Measurements from ENCODE around the gene PODN.

Gene PODN

DNA sequence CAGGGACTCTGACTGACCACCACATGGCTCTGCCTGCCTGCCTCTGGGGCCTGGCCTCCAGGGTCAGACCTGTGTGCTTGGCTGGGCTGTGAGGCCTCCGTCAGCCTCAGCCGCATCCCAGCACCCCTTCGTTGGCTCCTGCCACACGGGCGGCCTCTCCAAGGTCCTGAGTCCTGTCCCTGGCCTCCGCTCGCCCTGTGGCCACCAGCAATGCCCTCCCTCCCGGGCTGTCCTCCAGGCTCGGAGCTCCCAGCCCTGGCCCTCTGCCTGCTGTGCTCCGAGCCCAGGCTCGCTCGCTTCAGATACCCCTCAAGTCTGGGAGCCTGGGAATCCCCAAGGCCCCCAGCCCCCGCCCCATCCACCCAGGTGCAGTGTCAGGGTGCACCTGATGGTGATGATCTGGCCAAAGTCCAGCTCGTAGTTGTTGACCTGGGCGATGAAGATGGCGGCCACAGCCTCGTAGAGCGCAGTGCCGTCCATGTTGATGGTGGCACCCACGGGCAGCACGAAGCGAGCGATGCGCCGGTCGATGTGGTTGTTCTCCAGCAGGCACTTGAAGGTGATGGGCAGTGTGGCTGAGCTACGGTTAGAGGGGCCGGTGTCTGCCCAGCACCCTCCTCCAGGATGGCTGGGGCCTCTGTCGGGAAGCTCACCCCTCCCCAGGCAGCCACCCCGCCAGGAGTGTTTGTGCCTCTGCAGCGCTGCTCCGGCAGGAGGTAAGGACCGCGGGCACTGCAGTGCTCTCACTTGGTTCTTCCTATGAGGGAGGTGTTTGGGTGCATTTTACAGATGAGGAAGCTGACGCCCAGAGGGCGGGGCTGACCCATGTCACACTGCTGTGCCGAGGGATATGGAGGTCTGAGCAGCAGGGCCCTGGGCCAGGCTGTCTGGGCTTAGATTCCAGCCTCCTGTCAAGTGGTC is 28.5 kb downstream of the PODN start:
- no peaks in the 10 kb centered on the region for H3K79me1 ChIP-seq (ENCODE audit: low read length)
- no peak overlapping the region for H3K9ac ChIP-seq (ENCODE audit: low read length)
- H2AK5ac ChIP-seq (ENCODE audit: low read length): no peak overlapping the region
- H3K4me2 ChIP-seq (ENCODE audit: low read length): no peak overlapping the region
- H4K5ac ChIP-seq (ENCODE audit: low read length): no peak overlapping the region
- no peaks in the 10 kb centered on the region for H3K27me3 ChIP-seq (ENCODE audit: insufficient read depth, low read length, poor library complexity)
- H3K56ac ChIP-seq (ENCODE audit: low read length): no peak overlapping the region
- H3K18ac ChIP-seq (ENCODE audit: low read length): no peak overlapping the region
- no peak overlapping the region for H3K4ac ChIP-seq (ENCODE audit: low read depth, low read length)
- H3K79me2 ChIP-seq (ENCODE audit: control insufficient read depth, insufficient read depth, low read length): no peaks in the 10 kb centered on the region
- H3K27ac ChIP-seq (ENCODE audit: low read depth, low read length): no peak overlapping the region
- WGBS (ENCODE audit: extremely low coverage, insufficient coverage, low lambda C conversion rate): no CpG with 5 or more reads among the region's 37 CpGs
- H3K4me1 ChIP-seq (ENCODE audit: control insufficient read depth, low read depth, low read length): no peaks in the 10 kb centered on the region
- no peak overlapping the region for H2BK15ac ChIP-seq (replicated peaks; ENCODE audit: low read depth)
- H3K4me3 ChIP-seq (ENCODE audit: low read length): no peak overlapping the region
- H2BK120ac ChIP-seq (ENCODE audit: low read depth, low read length): no peak overlapping the region
- no peak overlapping the region for H4K8ac ChIP-seq (ENCODE audit: low read depth, low read length)
- H2BK5ac ChIP-seq (ENCODE audit: low read length): no peak overlapping the region
- no peak for DNase-seq
- H3K36me3 ChIP-seq (ENCODE audit: control insufficient read depth, insufficient read depth, low read length): no peaks in the 10 kb centered on the region
- H3K23ac ChIP-seq (ENCODE audit: low read length): no peak overlapping the region

DNA sequence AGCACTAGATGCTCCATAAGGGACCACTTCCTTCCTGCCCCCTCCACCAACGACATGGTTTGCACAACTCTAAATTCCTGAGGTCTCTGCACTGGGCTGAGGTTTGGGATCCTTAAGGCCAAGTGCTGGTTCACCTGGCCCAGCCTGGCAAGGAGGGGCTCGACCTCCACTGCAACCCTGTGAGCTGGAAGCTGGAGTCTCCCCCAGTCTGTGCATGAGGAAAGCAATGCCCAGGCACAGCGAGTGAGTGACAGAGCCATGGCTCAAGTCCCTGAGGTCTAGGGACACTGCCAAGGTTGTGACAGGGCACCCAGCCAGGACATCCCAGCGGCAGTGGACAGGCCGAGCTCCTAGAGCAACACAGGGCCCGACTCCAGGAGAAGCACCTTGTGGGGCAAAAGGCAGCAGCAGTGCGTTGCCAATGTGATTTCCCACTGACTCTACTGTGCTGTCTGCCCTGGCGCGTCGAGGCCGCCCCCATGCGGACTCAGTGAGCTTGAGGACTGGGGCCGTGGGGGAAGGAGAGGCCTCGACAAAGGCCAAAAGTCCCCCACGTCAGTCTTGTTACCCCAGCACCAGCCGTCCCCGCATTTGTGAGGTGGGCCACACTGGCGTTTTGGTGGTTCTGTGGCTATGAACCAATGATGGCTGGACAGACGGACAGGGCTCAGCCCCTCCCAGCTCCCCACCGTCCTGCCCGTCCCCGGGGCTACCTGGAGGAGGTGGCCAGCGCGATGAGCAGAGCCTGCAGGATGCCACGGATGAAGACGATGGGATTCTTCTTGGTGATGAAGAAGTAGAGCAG is 30.0 kb downstream of the PODN start:
- Histone ChIP-seq H3K79me1 (ENCODE audit: low read length) (no peaks in the 10 kb centered on the region), H3K36me3 (ENCODE audit: control insufficient read depth, insufficient read depth, low read length) (no peaks in the 10 kb centered on the region), H2BK120ac (ENCODE audit: low read depth, low read length) (no peak overlapping the region), H3K27me3 (ENCODE audit: insufficient read depth, low read length, poor library complexity) (no peaks in the 10 kb centered on the region), H2BK15ac (replicated peaks; ENCODE audit: low read depth) (no peak overlapping the region), H2AK5ac (ENCODE audit: low read length) (no peak overlapping the region), H3K4me3 (ENCODE audit: low read length) (no peak overlapping the region), H3K79me2 (ENCODE audit: control insufficient read depth, insufficient read depth, low read length) (no peaks in the 10 kb centered on the region), H3K18ac (ENCODE audit: low read length) (no peak overlapping the region), H3K4me2 (ENCODE audit: low read length) (no peak overlapping the region), H4K5ac (ENCODE audit: low read length) (no peak overlapping the region), H3K9ac (ENCODE audit: low read length) (no peak overlapping the region), H3K27ac (ENCODE audit: low read depth, low read length) (no peak overlapping the region), H3K56ac (ENCODE audit: low read length) (no peak overlapping the region), H3K4me1 (ENCODE audit: control insufficient read depth, low read depth, low read length) (no peaks in the 10 kb centered on the region), H3K4ac (ENCODE audit: low read depth, low read length) (no peak overlapping the region), H3K23ac (ENCODE audit: low read length) (no peak overlapping the region), H2BK5ac (ENCODE audit: low read length) (no peak overlapping the region), H4K8ac (ENCODE audit: low read depth, low read length) (no peak overlapping the region)
- no peak for DNase-seq
- WGBS (ENCODE audit: extremely low coverage, insufficient coverage, low lambda C conversion rate): no CpG with 5 or more reads among the region's 26 CpGs

DNA sequence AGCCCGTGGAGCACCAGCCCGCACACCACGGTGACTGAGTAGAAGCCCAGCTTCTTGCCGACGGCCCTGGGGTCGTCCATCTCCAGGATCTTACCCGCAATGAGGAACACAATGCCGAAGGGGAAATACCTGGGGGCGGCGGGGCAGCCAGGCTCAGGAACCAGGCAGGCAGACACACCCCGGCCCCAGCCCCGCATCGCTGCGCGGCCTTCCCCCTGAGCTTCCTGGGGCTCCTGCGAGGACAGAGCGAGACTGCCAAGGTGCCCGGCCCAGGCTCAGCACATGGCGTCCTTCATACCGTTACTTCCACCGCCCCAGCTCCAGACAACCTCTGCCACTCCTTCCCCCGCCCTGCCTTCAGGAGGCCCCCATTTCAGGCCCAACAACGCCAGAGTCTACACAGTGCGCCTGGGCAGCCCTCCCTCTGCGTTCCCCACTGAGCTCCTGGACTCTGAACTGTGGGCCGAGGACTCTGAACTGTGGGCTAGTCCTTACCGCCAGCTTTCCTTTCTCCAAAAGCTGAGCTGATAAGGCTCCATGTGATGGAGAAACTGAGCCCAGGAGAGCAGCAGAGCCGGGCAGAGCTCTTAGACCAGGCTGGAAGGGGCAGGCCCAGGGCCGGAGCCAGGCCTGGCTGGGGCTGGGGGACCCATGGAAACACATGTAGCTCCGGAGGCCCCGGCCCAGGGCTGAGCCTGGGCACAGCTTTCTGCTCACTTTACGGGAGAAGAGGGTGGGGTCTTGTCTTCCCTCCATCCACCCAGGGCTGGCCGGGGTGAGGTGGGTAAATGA is 30.8 kb downstream of the PODN start:
- H3K36me3 ChIP-seq (ENCODE audit: control insufficient read depth, insufficient read depth, low read length): no peaks in the 10 kb centered on the region
- H4K8ac ChIP-seq (ENCODE audit: low read depth, low read length): no peak overlapping the region
- no peak overlapping the region for H4K5ac ChIP-seq (ENCODE audit: low read length)
- no peak for DNase-seq
- H3K4me1 ChIP-seq (ENCODE audit: control insufficient read depth, low read depth, low read length): no peaks in the 10 kb centered on the region
- no peak overlapping the region for H3K4me2 ChIP-seq (ENCODE audit: low read length)
- H2BK15ac ChIP-seq (replicated peaks; ENCODE audit: low read depth): no peak overlapping the region
- H3K9ac ChIP-seq (ENCODE audit: low read length): no peak overlapping the region
- H2AK5ac ChIP-seq (ENCODE audit: low read length): no peak overlapping the region
- H3K79me2 ChIP-seq (ENCODE audit: control insufficient read depth, insufficient read depth, low read length): no peaks in the 10 kb centered on the region
- H2BK5ac ChIP-seq (ENCODE audit: low read length): no peak overlapping the region
- no peaks in the 10 kb centered on the region for H3K27me3 ChIP-seq (ENCODE audit: insufficient read depth, low read length, poor library complexity)
- WGBS (ENCODE audit: extremely low coverage, insufficient coverage, low lambda C conversion rate): no CpG with 5 or more reads among the region's 33 CpGs
- no peak overlapping the region for H3K23ac ChIP-seq (ENCODE audit: low read length)
- H3K79me1 ChIP-seq (ENCODE audit: low read length): no peaks in the 10 kb centered on the region
- no peak overlapping the region for H3K27ac ChIP-seq (ENCODE audit: low read depth, low read length)
- no peak overlapping the region for H3K4ac ChIP-seq (ENCODE audit: low read depth, low read length)
- H3K18ac ChIP-seq (ENCODE audit: low read length): no peak overlapping the region
- H3K56ac ChIP-seq (ENCODE audit: low read length): no peak overlapping the region
- no peak overlapping the region for H3K4me3 ChIP-seq (ENCODE audit: low read length)
- no peak overlapping the region for H2BK120ac ChIP-seq (ENCODE audit: low read depth, low read length)

DNA sequence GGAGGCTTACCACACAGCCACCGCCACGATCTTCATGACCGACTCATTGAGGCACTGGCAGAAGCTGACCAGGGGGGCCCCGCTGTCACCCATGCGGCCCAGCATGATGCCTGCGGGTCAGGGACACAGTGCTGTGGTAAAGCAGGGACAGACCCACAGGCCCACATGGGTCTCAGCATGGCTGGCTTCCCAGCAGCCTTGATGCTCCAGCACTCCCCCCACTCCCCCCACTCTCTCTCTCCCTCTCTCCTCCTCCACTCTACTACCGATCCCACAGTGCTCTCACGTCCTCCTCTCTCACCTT is 31.4 kb downstream of the PODN start:
- Histone ChIP-seq H3K56ac (ENCODE audit: low read length) (no peak overlapping the region), H3K27ac (ENCODE audit: low read depth, low read length) (no peak overlapping the region), H3K9ac (ENCODE audit: low read length) (no peak overlapping the region), H3K4me2 (ENCODE audit: low read length) (no peak overlapping the region), H3K23ac (ENCODE audit: low read length) (no peak overlapping the region), H3K18ac (ENCODE audit: low read length) (no peak overlapping the region), H3K79me2 (ENCODE audit: control insufficient read depth, insufficient read depth, low read length) (no peaks in the 10 kb centered on the region), H3K4me1 (ENCODE audit: control insufficient read depth, low read depth, low read length) (no peaks in the 10 kb centered on the region), H2AK5ac (ENCODE audit: low read length) (no peak overlapping the region), H3K4ac (ENCODE audit: low read depth, low read length) (no peak overlapping the region), H3K4me3 (ENCODE audit: low read length) (no peak overlapping the region), H3K27me3 (ENCODE audit: insufficient read depth, low read length, poor library complexity) (no peaks in the 10 kb centered on the region), H3K79me1 (ENCODE audit: low read length) (no peaks in the 10 kb centered on the region), H4K5ac (ENCODE audit: low read length) (no peak overlapping the region), H2BK120ac (ENCODE audit: low read depth, low read length) (no peak overlapping the region), H2BK15ac (replicated peaks; ENCODE audit: low read depth) (no peak overlapping the region), H4K8ac (ENCODE audit: low read depth, low read length) (no peak overlapping the region), H2BK5ac (ENCODE audit: low read length) (no peak overlapping the region), H3K36me3 (ENCODE audit: control insufficient read depth, insufficient read depth, low read length) (no peaks in the 10 kb centered on the region)
- WGBS (ENCODE audit: extremely low coverage, insufficient coverage, low lambda C conversion rate): no CpG with 5 or more reads among the region's 8 CpGs
- no peak for DNase-seq

DNA sequence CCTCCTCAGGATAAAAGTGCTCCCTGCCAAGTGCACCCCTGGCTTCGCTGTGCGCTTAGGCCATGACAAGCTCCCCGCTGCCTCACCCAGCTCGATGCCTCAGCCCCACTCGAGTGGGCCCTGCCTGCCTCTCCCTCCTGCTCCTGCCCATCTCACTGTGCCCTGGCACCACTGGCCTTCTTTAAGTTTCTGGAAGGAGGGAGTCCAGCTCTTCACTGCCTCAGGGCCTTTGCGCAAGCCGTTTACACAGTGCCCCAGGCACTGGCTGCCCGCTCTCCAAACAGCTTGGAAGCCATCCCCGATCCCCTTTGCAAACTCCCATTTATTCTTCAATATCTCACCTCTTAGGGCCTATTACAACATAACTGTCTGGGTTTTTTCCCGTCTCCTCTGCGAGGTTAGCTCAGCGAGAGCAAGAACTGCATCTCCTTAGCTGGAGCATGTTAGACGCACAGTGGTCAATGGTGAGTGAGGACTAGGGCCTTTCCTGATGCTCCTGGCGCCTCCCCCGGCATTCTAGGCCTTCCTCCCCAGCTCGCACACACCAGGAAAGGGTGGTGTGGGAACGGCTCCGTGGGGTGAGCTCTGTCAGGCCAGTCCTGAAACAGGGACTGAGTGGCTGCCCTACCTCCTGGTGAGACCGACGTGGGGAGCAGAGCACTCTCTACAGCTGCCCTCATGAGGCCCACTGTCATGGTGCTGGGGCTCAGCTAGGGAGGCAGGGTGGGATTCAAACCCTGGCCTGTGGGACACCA is 31.9 kb downstream of the PODN start:
- Histone ChIP-seq H3K4me1 (ENCODE audit: control insufficient read depth, low read depth, low read length) (no peaks in the 10 kb centered on the region), H3K56ac (ENCODE audit: low read length) (no peak overlapping the region), H3K36me3 (ENCODE audit: control insufficient read depth, insufficient read depth, low read length) (no peaks in the 10 kb centered on the region), H3K23ac (ENCODE audit: low read length) (no peak overlapping the region), H4K5ac (ENCODE audit: low read length) (no peak overlapping the region), H2AK5ac (ENCODE audit: low read length) (no peak overlapping the region), H2BK15ac (replicated peaks; ENCODE audit: low read depth) (no peak overlapping the region), H3K4me3 (ENCODE audit: low read length) (no peak overlapping the region), H3K27me3 (ENCODE audit: insufficient read depth, low read length, poor library complexity) (no peaks in the 10 kb centered on the region), H3K4ac (ENCODE audit: low read depth, low read length) (no peak overlapping the region), H2BK120ac (ENCODE audit: low read depth, low read length) (no peak overlapping the region), H3K79me2 (ENCODE audit: control insufficient read depth, insufficient read depth, low read length) (no peaks in the 10 kb centered on the region), H3K79me1 (ENCODE audit: low read length) (no peaks in the 10 kb centered on the region), H4K8ac (ENCODE audit: low read depth, low read length) (no peak overlapping the region), H3K27ac (ENCODE audit: low read depth, low read length) (no peak overlapping the region), H2BK5ac (ENCODE audit: low read length) (no peak overlapping the region), H3K4me2 (ENCODE audit: low read length) (no peak overlapping the region), H3K18ac (ENCODE audit: low read length) (no peak overlapping the region), H3K9ac (ENCODE audit: low read length) (no peak overlapping the region)
- WGBS (ENCODE audit: extremely low coverage, insufficient coverage, low lambda C conversion rate): no CpG with 5 or more reads among the region's 20 CpGs
- no peak for DNase-seq
